BJ (cell line): ENCODE data around the gene OBSCN. TPM values are rescaled to one million over a fixed set of nuclear protein-coding genes. Genes with fewer than 3 reads are reported as not detected.
"Not testable (repeated sequence)": the region's sequence is repeated elsewhere in the genome, so short reads cannot be mapped to it uniquely, and the experiment has no call there.

Experiments used
- CTCF ChIA-PET: fragments of 350-600 bp; formaldehyde crosslinking; extraction: SDS; loops from one replicate; lab custom pipeline; 2021; ENCODE audit warnings: antibody characterized with exemption, inconsistent platforms; lab: Yijun Ruan, JAX
- POLR2A ChIA-PET: fragments of 300-600 bp; sonication (Branson Sonifier 250); formaldehyde crosslinking; extraction: SDS; loops from one replicate; lab custom pipeline; 2021; ENCODE audit warnings: antibody characterized with exemption; lab: Charles Lee
- DNase-seq: peaks from one replicate; pipeline ENCODE4 v3.0.0-alpha.2; 2011; ENCODE audit warnings: low read depth
- H3K27me3 ChIP-seq: 2 replicates; pipeline ENCODE4 v1.6.0; 2011; ENCODE audit warnings: low read length; ENCODE audit not compliant: control insufficient read depth, insufficient read depth
- H3K36me3 ChIP-seq: 2 replicates; pipeline ENCODE4 v1.5.1; 2011; ENCODE audit warnings: low read length; ENCODE audit not compliant: control insufficient read depth, insufficient read depth
- H3K4me3 ChIP-seq: 2 replicates; pipeline ENCODE4 v1.5.1; 2011; ENCODE audit warnings: low read depth, mild to moderate bottlenecking, control low read depth, low read length
- polyA plus RNA-seq: library from polyadenylated mRNA; depleted of rRNA; stranded (reverse); fragments of >200 nt; gene quantifications from 2 replicates; pipeline ENCODE4 v1.2.3, GENCODE V29; 2011
- TF ChIP-seq, protein P1 (sequence below): IDR thresholded peaks from 2 replicates; pipeline ENCODE4 v1.5.1; 2011; ENCODE audit warnings: low read depth, mild to moderate bottlenecking, control low read depth, inconsistent platforms, low read length, moderate library complexity; ENCODE audit not compliant: insufficient read depth

The OBSCN gene
- polyA plus RNA-seq, 1 experiment: 2.9 TPM

DNA sequence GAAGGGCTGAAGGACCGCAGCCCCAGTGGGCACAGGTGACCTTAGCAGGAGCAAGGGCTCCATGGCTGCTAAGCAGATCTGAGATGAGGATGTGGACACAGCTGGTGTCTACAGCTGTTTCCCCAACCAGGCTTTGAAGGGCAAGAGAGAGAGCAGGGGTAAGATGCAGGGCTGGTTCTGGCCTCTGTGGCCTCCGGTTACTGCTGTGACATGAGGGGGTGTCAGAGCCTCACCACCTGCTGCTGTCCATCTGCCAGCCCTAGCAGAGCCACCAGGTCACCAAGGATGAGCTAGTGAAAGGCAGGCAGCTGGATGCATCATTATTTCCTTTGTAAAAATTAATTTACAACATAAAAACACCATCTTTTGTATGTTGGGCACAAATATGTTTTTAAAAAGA, 33.4 kb downstream of the OBSCN start:
- ChIA-PET CTCF (no interaction called here), POLR2A (no interaction called here)
- Histone ChIP-seq H3K36me3 (peaks cover 14% of the 10 kb centered on the region), H3K27me3 (no peaks in the 10 kb centered on the region), H3K4me3 (no peak overlapping the region)
- TF ChIP-seq, protein P1, sequence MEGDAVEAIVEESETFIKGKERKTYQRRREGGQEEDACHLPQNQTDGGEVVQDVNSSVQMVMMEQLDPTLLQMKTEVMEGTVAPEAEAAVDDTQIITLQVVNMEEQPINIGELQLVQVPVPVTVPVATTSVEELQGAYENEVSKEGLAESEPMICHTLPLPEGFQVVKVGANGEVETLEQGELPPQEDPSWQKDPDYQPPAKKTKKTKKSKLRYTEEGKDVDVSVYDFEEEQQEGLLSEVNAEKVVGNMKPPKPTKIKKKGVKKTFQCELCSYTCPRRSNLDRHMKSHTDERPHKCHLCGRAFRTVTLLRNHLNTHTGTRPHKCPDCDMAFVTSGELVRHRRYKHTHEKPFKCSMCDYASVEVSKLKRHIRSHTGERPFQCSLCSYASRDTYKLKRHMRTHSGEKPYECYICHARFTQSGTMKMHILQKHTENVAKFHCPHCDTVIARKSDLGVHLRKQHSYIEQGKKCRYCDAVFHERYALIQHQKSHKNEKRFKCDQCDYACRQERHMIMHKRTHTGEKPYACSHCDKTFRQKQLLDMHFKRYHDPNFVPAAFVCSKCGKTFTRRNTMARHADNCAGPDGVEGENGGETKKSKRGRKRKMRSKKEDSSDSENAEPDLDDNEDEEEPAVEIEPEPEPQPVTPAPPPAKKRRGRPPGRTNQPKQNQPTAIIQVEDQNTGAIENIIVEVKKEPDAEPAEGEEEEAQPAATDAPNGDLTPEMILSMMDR: no peak
- DNase-seq: no peak

DNA sequence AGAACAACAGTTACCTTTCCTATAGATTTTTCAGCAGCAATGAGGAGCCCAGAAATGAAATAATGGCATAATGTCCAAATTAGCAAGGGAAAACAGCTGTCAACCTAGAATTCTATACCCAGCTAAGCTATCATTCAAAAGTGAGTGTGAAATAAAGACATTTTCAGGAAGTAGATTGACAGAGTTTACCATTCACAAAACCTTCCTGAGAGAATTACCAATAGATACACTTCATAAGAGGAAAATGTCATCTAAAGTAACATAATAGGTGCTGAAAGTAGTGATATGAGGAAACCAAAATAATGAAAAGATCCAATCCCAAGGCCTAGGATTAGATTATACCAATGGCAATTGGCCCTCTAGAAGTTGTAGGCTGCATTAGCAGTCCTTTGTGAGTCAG, 34.6 kb downstream of the OBSCN start:
- ChIA-PET CTCF (interaction anchor here (0.7 to 1.6 kb wide), 2 partner anchors 16 to 44 kb away, joined by 3 read pairs; no protein-coding TSS in a partner anchor), POLR2A (no interaction called here)
- Histone ChIP-seq H3K36me3 (peaks cover 18% of the 10 kb centered on the region), H3K4me3 (no peak overlapping the region), H3K27me3 (no peaks in the 10 kb centered on the region)
- TF ChIP-seq, protein P1: no peak
- no peak for DNase-seq

DNA sequence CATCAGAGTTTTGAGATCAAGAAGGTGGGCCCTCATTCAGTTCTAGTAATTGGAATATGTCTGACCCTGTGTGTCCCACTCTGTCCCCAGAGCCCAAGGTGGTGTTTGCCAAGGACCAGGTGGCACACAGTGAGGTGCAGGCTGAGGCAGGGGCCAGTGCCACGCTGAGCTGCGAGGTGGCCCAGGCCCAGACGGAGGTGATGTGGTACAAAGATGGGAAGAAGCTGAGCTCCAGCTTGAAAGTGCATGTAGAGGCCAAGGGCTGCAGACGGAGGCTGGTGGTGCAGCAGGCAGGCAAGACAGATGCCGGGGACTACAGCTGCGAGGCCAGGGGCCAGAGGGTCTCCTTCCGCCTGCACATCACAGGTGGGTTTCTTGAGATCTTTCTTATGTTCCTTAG, 35.2 kb downstream of the OBSCN start:
- ChIA-PET POLR2A (no interaction called here), CTCF (interaction anchor here (1.6 kb wide), 1 partner anchor 16 kb away, joined by 3 read pairs; no protein-coding TSS in a partner anchor)
- peaks cover 18% of the 10 kb centered on the region for H3K36me3 ChIP-seq
- H3K4me3 ChIP-seq: no peak overlapping the region
- H3K27me3 ChIP-seq: no peaks in the 10 kb centered on the region
- DNase-seq: no peak
- TF ChIP-seq, protein P1: no peak

DNA sequence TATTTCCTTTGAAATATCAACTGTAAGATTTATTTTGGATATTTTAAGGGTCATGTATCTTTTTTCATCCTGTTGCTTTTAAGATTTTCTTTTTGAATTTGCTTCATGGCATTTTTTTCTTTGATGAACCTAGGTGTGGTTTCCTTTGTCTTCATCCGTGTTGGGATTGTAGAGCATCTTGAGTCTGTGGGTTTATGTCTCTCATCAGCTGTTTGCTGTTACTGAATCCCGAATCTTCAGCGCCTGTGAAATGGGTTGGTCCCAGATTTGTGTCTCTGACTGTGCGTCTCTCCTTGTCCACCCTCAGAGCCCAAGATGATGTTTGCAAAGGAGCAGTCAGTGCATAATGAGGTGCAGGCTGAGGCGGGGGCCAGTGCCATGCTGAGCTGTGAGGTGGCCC, 36.1 kb downstream of the OBSCN start:
- H3K4me3 ChIP-seq, DNase-seq, POLR2A ChIA-PET, CTCF ChIA-PET, H3K27me3 ChIP-seq: not testable (repeated sequence)
- H3K36me3 ChIP-seq: peaks cover 14% of the 10 kb centered on the region

DNA sequence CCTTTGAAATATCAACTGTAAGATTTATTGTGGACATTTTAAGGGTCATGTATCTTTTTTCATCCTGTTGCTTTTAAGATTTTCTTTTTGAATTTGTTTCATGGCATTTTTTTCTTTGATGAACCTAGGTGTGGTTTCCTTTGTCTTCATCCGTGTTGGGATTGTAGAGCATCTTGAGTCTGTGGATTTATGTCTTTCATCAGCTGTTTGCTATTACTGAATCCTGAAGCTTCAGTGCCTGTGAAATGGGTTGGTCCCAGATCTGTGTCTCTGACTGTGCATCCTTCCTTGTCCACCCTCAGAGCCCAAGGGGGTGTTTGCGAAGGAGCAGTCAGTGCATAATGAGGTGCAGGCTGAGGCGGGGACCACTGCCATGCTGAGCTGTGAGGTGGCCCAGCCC, 37.3 kb downstream of the OBSCN start:
- no peaks in the 10 kb centered on the region for H3K27me3 ChIP-seq
- ChIA-PET POLR2A (no interaction called here), CTCF (interaction anchor here (1.0 to 1.1 kb wide), 2 partner anchors 8 to 16 kb away, joined by 3 to 4 read pairs; no protein-coding TSS in a partner anchor)
- peaks cover 14% of the 10 kb centered on the region for H3K36me3 ChIP-seq
- TF ChIP-seq, protein P1: no peak
- DNase-seq: no peak
- no peak overlapping the region for H3K4me3 ChIP-seq
